CD1c-positive myeloid dendritic cell (primary cell): ENCODE results near the gene MRGPRX3.

ENCODE experiments used
- DNase-seq: peaks from one replicate; pipeline ENCODE4 v3.0.0-alpha.2; 2016; ENCODE audit errors: extremely low spot score

Gene MRGPRX3

GRCh38 chr11:18168372-18168771, 36.0 kb downstream of the MRGPRX3 start:
- no peak for DNase-seq

- peak; percentile 20 for DNase-seq
These were observed 39.1 kb downstream of the MRGPRX3 start for GRCh38 chr11:18171377-18172000.

- DNase-seq: no peak
These were observed 40.3 kb downstream of the MRGPRX3 start, which contains the start of gene MRGPRX4 for GRCh38 chr11:18172666-18173065. TSS of gene MRGPRX4 (plus strand) at chr11:18172837. CDS start at chr11:18173257, 420 bp downstream.

GRCh38 chr11:18173225-18173866, 41.0 kb downstream of the MRGPRX3 start:
- no peak for DNase-seq
